B cell (primary cell): ENCODE measurements around the gene CXXC5. TPM values are rescaled to one million over a fixed set of nuclear protein-coding genes. Genes with fewer than 3 reads are reported as not detected.
"Not testable (repeated sequence)": the region's sequence is repeated elsewhere in the genome, so short reads cannot be mapped to it uniquely, and the experiment has no call there.

Experiments used
- ATAC-seq: fragments of 200-7000 bp; cut with Tn5 transposase; one replicate; pipeline ENCODE4 v1.10.0; 2021; ENCODE audit warnings: low read depth, mild to moderate bottlenecking, moderate number of reproducible peaks, moderate library complexity
- CTCF ChIA-PET: fragments of 350-600 bp; sonication (Branson Sonifier 250); formaldehyde crosslinking; loops from one replicate; lab custom pipeline; 2021; ENCODE audit warnings: antibody characterized with exemption, inconsistent platforms; lab: Charles Lee
- POLR2A ChIA-PET: fragments of 350-600 bp; sonication (Branson Sonifier 250); formaldehyde crosslinking; loops from one replicate; lab custom pipeline; 2021; ENCODE audit warnings: antibody characterized with exemption; lab: Charles Lee
- DNase-seq: peaks from one replicate; pipeline ENCODE4 v3.0.0; 2013
- H2AFZ ChIP-seq: 2 replicates; pipeline ENCODE4 v1.6.1; 2012; ENCODE audit warnings: mild to moderate bottlenecking, low read depth, low read length; ENCODE audit not compliant: insufficient read depth, poor library complexity, severe bottlenecking
- H3K27ac ChIP-seq, 2 donors: 1 replicate in 1 of 2; 2 replicates in 1 of 2; pipeline ENCODE4 v1.5.1; 2012 to 2013; ENCODE audit warnings: low read length in 2 of 2, mild to moderate bottlenecking in 2 of 2, moderate library complexity in 1 of 2
- H3K27me3 ChIP-seq, 4 experiments: fragments of 200-600 bp in 1 of 4; sonication (generic) in 1 of 4; replicated peaks in 1 of 4; 1 replicate in 2 of 4; 2 replicates in 2 of 4; pipeline versions ENCODE4 v1.6.1 to v1.7.0; 2013 to 2016; ENCODE audit warnings: low read length in 3 of 4, mild to moderate bottlenecking in 2 of 4, mixed read lengths in 1 of 4, moderate library complexity in 1 of 4; ENCODE audit not compliant: insufficient read depth in 4 of 4, control insufficient read depth in 3 of 4; ENCODE audit errors: control extremely low read depth in 1 of 4
- H3K36me3 ChIP-seq, 2 experiments: replicated peaks in 1 of 2; 1 replicate in 1 of 2; 2 replicates in 1 of 2; pipeline versions ENCODE4 v1.6.1 to v1.7.1; 2013; ENCODE audit warnings: low read length in 1 of 2; ENCODE audit not compliant: insufficient read depth in 2 of 2, control insufficient read depth in 1 of 2; ENCODE audit errors: control extremely low read depth in 1 of 2, extremely low read depth in 1 of 2
- H3K4me1 ChIP-seq, 2 donors: fragments of 200-600 bp in 1 of 2; sonication (generic) in 1 of 2; 1 replicate in 1 of 2; 2 replicates in 1 of 2; pipeline versions ENCODE4 v1.5.1 to v1.6.1; 2013 to 2017; ENCODE audit warnings: low read length in 2 of 2; ENCODE audit not compliant: control insufficient read depth in 2 of 2, insufficient read depth in 2 of 2
- H3K4me2 ChIP-seq: replicated peaks from 2 replicates; pipeline ENCODE3; 2012; ENCODE audit warnings: mild to moderate bottlenecking, low read depth, low read length; ENCODE audit not compliant: poor library complexity, severe bottlenecking
- H3K4me3 ChIP-seq, 5 experiments: fragments of 200-600 bp in 1 of 5; sonication (generic) in 1 of 5; 1 replicate in 3 of 5; 2 replicates in 2 of 5; pipeline versions ENCODE4 v1.5.1 to v1.7.0; 2011 to 2016; ENCODE audit warnings: low read length in 4 of 5, mild to moderate bottlenecking in 4 of 5, low read depth in 2 of 5, control low read depth in 1 of 5, moderate library complexity in 1 of 5; ENCODE audit not compliant: insufficient read depth in 1 of 5; ENCODE audit errors: control extremely low read depth in 1 of 5, extremely low read depth in 1 of 5
- H3K79me2 ChIP-seq: fragments of 200-600 bp; sonication (generic); one replicate; pipeline ENCODE4 v1.6.0; 2016; ENCODE audit warnings: low read length; ENCODE audit not compliant: control insufficient read depth, insufficient read depth
- H3K9ac ChIP-seq: fragments of 200-600 bp; sonication (generic); 2 replicates; pipeline ENCODE4 v1.6.1; 2017; ENCODE audit warnings: mild to moderate bottlenecking, low read length, moderate library complexity
- H3K9me3 ChIP-seq, 3 donors: one replicate each; pipeline versions ENCODE4 v1.6.1 to v1.7.1; 2013; ENCODE audit warnings: low read length in 2 of 3; ENCODE audit not compliant: control insufficient read depth in 2 of 3, insufficient read depth in 1 of 3; ENCODE audit errors: control extremely low read depth in 1 of 3
- H4K20me1 ChIP-seq: 2 replicates; pipeline ENCODE4 v1.6.0; 2012; ENCODE audit warnings: mild to moderate bottlenecking, low read length; ENCODE audit not compliant: insufficient read depth, control insufficient read depth, poor library complexity, severe bottlenecking
- H3K27ac Mint-ChIP-seq: one replicate; pipeline ENCODE4 v1.8.0; 2021; ENCODE audit warnings: mixed read lengths
- H3K27me3 Mint-ChIP-seq: one replicate; pipeline ENCODE4 v1.8.0; 2021; ENCODE audit warnings: mixed read lengths
- H3K4me1 Mint-ChIP-seq: one replicate; pipeline ENCODE4 v1.8.0; 2021; ENCODE audit warnings: mixed read lengths
- H3K4me3 Mint-ChIP-seq: one replicate; pipeline ENCODE4 v1.8.0; 2021; ENCODE audit warnings: mixed read lengths
- H3K9me3 Mint-ChIP-seq: one replicate; pipeline ENCODE4 v1.8.0; 2022; ENCODE audit warnings: mixed read lengths; ENCODE audit not compliant: insufficient read depth
- CTCF ChIP-seq: fragments of 200-600 bp; IDR thresholded peaks from one replicate; pipeline ENCODE4 v1.8.0; 2022; ENCODE audit warnings: antibody characterized with exemption, mild to moderate bottlenecking
- EZH2 ChIP-seq: IDR thresholded peaks from 2 replicates; pipeline ENCODE4 v1.6.1; 2012; ENCODE audit warnings: borderline replicate concordance, low read depth, mild to moderate bottlenecking, moderate library complexity, low read length; ENCODE audit not compliant: insufficient read depth, poor library complexity, severe bottlenecking
- WGBS: methylation state at CpG from one replicate; pipeline ENCODE4 v1.1.5; 2013; ENCODE audit warnings: missing lambda C conversion rate; ENCODE audit not compliant: insufficient coverage; 5-methylcytosine and 5-hydroxymethylcytosine counted together
- intact Hi-C: fragments of 100-400 bp; cut with micrococcal nuclease; formaldehyde crosslinking; loops from one replicate; pipeline ENCODE4 v1.10.0; 2022
- polyA plus RNA-seq: library from polyadenylated mRNA; depleted of rRNA; stranded (reverse); fragments of >200 nt; gene quantifications from 2 replicates; pipeline ENCODE4 v1.2.3, GENCODE V29; 2012
- total RNA-seq, 2 donors: library from RNA; stranded (reverse); fragments of 120-200 nt in 1 of 2; gene quantifications; 1 replicate in 1 of 2; 2 replicates in 1 of 2; pipeline versions ENCODE4 v1.2.3 to v1.2.4, GENCODE V29; 2013 to 2022

The CXXC5 gene
- total and polyA plus RNA-seq, 2 donors (not counting 1 experiment from before 2014, with no cell fraction given), result 126 to 143 TPM

GRCh38 chr5:139727615-139728014 is 79.5 kb downstream of the CXXC5 start:
- ChIA-PET CTCF (interaction anchor here (0.9 to 1.4 kb wide), 4 partner anchors 12 to 92 kb away, joined by 3 to 5 read pairs (median 4); no protein-coding TSS in a partner anchor), POLR2A (interaction anchor here (0.6 to 1.2 kb wide), 4 partner anchors 10 to 269 kb away, joined by 3 to 7 read pairs (median 4); no protein-coding TSS in a partner anchor)
- not testable (repeated sequence) for H3K27me3 Mint-ChIP-seq, H2AFZ ChIP-seq, H3K4me3 Mint-ChIP-seq, H3K4me3 ChIP-seq, H3K36me3 ChIP-seq, H3K4me2 ChIP-seq, H3K9me3 ChIP-seq, H3K9ac ChIP-seq, H3K9me3 Mint-ChIP-seq, H4K20me1 ChIP-seq, H3K27me3 ChIP-seq, H3K27ac ChIP-seq, H3K79me2 ChIP-seq
- H3K4me1 Mint-ChIP-seq, result peaks cover 18% of the 10 kb centered on the region
- H3K4me1 ChIP-seq, result peaks cover 6 to 29% of the 10 kb centered on the region in 2 donors
- intact Hi-C loops, result loop anchor here (1.0 to 2.0 kb wide), 2 partner anchors 17 to 19 kb away; no protein-coding TSS in a partner anchor
- ATAC-seq (peak; percentile 98), DNase-seq (peak; percentile 81)
- peak overlapping the region; percentile 56 for H3K27ac Mint-ChIP-seq
- 33% methylated on average over 3 of the region's 9 CpGs for WGBS

- DNase-seq (no peak), ATAC-seq (no peak)
- H3K27me3 ChIP-seq, result no peaks in the 10 kb centered on the region
- H3K4me1 ChIP-seq, result peaks cover 0 to 20% of the 10 kb centered on the region in 2 donors
- Mint-ChIP-seq H3K4me3 (no peak overlapping the region), H3K9me3 (no peaks in the 10 kb centered on the region), H3K4me1 (peaks cover 11% of the 10 kb centered on the region), H3K27me3 (no peaks in the 10 kb centered on the region), H3K27ac (no peak overlapping the region)
- H4K20me1 ChIP-seq, result no peaks in the 10 kb centered on the region
- ChIA-PET POLR2A (no interaction called here), CTCF (interaction anchor here (1.1 to 1.3 kb wide), 4 partner anchors 10 to 95 kb away, joined by 3 read pairs; no protein-coding TSS in a partner anchor)
- H3K4me3 ChIP-seq, result no peak overlapping the region
- WGBS, result 83% methylated on average over 2 of the region's 3 CpGs
- H3K9me3 ChIP-seq, result no peaks in the 10 kb centered on the region
- H2AFZ ChIP-seq, result no peak overlapping the region
- TF ChIP-seq CTCF, result no peak
- no peak for TF ChIP-seq EZH2
- H3K79me2 ChIP-seq, result no peaks in the 10 kb centered on the region
- no peaks in the 10 kb centered on the region for H3K36me3 ChIP-seq
- intact Hi-C loops, result no loop called here
- H3K9ac ChIP-seq, result no peak overlapping the region
- H3K4me2 ChIP-seq, result no peak overlapping the region
- H3K27ac ChIP-seq, result no peak overlapping the region
These were observed 83.1 kb downstream of the CXXC5 start for GRCh38 chr5:139731281-139731680.
